Ureter (tissue), 1 donor: Measurements from ENCODE around the gene IKBKG. TPM values are rescaled to one million over a fixed set of nuclear protein-coding genes. Genes with fewer than 3 reads are reported as not detected.
"Not testable (repeated sequence)": the region's sequence is repeated elsewhere in the genome, so short reads cannot be mapped to it uniquely, and the experiment has no call there.

Source experiments
- DNase-seq: peaks from one replicate; pipeline ENCODE4 v3.0.0-alpha.2; 2020; ENCODE audit warnings: low spot score
- total RNA-seq: library from RNA; stranded (reverse); gene quantifications from one replicate; pipeline ENCODE4 v1.2.4, GENCODE V29; 2023
- donor health status: DM: yes; HTN: yes; CAD: no.

Gene IKBKG
- total RNA-seq, 1 donor from 2014 or later, result 28.5 TPM

DNA sequence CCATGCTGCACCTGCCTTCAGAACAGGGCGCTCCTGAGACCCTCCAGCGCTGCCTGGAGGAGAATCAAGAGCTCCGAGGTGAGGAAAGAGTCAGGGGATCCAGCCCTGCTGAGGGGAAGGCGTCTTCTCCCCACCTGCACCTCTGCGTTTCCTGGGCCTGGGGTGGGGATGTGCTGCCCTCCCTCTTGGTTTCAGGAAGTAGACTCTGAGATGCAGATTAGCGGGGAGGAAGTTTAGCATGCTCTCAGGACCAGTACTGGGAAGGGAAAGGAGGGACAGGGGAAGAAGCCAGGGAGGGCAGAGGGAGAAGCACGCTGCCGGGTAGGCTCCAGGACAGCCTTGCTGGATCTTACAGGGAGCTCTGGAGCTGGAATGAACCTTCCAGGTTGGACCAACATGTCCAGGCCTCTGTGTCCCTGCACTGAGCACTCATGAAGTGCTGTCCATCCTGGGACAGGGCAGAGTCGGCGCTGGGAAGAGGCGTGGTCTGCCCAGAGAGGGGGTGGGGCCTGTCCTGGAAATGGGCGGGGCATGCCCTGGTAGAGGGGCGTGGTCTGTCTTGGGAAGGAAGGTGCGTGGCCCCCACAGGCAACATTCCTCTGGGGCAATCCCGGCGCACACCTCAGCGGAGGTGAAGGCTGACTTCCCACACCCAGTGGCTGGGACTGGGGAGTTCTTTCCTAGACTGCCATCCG is 4.8 kb downstream of the IKBKG start:
- DNase-seq, result not testable (repeated sequence)

DNA sequence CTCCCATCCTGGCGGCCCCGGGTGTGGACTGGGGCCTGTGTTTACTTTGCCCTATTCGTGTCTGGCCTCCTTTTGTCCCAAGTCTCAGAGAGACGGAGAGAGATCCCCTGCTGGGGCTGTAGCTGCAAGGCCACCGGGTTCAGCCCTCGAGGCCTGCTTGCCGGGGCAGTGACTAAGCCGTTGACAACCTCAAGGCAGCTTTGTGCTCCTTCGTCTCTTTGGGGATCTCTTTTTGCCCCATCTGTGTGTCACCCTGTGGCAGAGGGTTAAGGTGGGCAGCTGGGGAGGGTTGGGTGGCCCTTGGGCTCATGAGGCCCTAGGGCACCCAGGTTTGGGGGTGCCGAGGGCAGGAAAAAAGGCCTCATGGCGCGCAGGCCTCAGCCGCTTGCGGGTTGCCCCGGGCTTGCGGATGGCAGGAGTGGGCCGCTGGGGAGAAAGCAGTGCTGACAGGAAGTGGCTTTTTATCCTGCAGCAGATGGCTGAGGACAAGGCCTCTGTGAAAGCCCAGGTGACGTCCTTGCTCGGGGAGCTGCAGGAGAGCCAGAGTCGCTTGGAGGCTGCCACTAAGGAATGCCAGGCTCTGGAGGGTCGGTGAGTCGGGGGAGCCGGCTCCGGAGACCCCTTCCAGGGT is 10.8 kb downstream of the IKBKG start:
- not testable (repeated sequence) for DNase-seq

DNA sequence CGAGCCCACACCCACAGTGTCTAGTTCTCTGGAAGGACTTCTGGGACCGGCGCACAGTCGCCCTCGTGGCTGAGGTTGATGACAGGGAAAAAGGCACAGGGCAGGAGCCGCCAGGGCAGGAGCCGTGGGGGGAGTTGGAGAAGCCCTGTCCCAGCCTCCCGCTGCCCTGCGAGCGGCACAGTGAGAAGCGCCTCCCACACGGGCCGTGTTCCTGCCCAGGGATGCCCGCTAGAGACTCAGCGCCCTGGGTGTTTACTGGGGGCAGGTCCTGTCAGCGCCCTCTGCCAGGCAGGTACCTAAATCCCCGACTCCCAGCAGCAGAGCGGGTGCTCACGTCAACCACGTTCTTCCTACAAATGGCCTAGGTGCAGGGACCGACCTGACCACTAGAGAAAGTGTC is 11.5 kb downstream of the IKBKG start:
- DNase-seq, result not testable (repeated sequence)

DNA sequence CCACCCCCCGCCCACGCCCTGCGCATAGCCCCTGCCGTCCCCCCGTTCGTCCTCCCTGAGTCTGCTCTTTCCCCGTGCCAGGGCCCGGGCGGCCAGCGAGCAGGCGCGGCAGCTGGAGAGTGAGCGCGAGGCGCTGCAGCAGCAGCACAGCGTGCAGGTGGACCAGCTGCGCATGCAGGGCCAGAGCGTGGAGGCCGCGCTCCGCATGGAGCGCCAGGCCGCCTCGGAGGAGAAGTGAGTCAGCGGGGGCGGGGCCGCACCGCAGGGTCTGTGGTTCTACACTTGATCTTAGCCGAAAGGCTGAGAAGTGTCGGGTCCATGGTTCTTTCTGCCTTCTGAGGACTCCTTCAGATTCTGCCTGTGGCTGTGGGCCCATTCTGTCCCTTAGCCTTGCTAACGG is 12.9 kb downstream of the IKBKG start:
- DNase-seq, result not testable (repeated sequence)

DNA sequence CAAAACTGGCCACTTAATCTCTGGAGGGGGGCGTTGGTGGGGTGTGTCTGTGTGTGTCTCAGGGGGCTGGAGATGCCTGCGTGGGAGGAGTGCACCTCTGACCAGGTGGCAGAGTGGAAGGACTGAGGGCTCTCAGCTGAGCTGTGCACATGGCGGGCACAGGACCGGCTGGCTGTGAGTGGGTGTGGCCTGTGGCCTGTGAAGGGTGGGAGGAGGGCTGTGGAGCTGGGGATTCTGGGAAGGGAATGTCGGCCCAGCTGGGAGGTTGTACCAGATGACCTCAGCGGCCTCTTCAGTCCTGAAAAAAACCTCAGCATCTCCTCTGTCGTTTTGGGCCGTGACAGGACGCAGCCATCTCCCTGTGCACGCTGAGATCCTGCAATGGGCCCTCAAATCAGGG is 14.9 kb downstream of the IKBKG start:
- not testable (repeated sequence) for DNase-seq

DNA sequence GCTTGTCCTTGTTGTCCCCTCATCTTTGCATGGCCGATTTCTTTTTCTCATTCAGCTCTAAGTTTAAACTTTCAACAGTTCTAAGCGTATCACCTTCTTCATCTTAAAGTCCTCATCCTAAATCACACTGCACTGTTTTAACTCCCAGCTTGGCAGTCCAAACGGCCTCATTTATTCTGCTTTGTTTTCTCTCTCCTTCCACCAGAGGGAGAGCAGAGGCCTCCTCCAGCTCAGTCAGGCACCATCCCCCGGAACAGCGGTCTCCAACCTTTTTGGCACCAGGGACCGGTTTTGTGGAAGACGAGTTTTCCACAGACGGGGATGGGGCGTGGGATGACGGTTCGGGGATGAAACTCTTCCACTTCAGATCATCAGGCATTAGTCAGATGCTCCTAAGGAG is 22.9 kb downstream of the IKBKG start:
- DNase-seq, result not testable (repeated sequence)

DNA sequence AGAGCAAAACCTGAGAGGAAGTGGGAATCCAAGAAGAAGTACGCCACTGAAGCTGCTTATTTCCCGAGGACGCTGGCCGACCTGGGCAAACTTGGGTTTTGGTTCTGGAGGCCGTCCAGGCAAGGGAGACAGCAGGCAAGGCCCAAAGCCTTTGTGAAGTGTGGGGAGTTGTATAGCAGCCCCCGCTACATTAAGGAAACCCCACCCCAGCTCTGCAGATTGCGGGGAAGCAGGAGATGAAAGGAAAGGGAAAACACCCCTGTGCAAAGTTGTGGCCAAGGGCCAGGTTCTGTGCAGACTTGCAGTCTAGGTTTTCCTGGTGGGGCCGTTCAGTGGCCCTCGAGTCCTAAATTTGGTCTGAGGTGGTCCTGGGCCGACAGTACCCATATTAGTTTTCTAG is 25.6 kb downstream of the IKBKG start:
- not testable (repeated sequence) for DNase-seq

DNA sequence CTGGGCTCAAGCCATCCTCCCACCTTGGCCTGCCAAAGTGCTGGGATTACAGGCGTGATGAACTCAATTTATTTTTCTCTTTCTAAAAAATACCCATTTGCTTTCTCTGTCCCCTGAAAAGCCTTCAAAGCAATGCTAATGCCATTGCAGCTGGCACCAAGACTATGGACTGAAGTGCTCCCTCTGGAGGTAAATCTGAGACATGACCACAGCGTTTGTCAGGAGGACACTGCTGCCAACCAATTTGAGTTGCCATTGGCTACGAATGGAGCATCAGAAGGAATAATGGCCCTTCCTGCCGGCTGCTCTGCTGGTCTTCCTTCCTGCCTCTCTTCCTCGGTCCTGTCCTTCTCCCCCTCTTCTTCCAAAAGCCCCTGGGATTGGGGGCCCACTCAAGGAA is 27.7 kb downstream of the IKBKG start:
- not testable (repeated sequence) for DNase-seq

DNA sequence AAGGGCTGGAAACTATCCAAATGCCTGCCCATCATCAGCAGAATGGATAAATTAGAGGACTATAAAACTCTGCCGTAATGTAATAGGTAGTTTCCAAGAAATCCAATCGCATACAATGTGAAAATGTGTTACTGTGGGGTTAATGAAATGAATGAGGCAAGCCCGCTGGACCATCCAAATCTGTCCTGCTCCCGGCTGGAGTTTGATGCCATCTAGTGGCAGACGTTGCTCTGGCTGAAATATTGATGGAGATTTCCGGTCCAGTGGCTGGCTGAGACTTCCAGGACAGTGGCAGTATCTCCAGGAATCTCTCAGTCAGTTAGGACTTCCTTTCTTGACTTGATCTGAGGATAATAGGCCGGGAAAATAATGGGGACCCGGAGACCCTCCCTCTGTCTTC is 35.6 kb downstream of the IKBKG start:
- DNase-seq, result not testable (repeated sequence)

DNA sequence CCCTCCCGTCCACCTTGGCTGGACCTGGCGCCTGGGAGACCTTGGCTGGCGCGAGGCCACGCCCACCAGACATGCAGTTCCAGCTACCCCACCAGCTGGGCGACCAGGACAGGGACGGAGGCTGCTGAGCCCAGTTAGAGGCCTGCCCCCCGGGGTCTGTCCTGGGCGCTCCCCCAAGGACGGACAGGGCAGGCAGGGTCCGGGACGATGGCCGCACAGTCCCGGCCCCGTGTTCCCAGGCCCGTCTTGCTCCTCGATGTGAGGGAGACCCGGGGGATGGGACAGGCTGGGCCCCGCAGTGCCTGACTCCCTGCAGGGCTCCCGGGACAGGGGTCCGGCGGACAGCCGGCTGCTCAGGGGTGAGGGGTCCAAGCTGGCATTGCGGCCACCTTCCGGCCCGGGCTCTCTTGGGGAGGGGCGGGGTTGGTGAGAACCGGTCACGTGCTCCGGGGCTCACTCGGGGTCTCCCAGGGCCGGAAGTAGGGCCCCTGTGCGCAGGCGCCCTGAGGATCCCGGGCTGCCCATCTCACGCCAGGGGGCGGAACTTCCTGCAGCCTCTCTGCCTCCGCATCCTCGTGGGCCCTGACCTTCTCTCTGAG is 37.3 kb downstream of the IKBKG start, which contains the start of gene CTAG1A:
TSS of gene CTAG1A (plus strand) at position 549 of the 599 bp plus-strand sequence. CDS start 74 bp downstream, outside the sequence.
- not testable (repeated sequence) for DNase-seq

DNA sequence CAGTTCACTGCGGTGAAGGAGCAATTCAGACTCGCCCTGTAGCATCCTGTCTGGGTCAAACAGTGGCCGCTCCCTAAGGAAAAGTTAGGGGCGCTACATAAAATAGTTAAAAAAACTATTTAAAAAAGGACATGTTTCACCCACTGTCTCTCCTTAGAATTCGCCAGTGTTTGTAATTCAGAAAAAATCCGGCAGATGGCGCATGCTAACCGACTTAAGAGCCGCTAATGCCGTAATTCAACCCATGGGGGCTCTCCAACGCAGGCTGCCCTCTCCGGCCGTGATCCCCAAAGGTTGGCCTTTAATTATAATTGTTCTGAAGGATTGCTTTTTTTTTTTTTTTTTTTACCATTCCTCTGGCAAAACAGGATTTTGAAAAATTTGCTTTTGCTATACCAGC is 43.0 kb downstream of the IKBKG start:
- DNase-seq, result not testable (repeated sequence)

DNA sequence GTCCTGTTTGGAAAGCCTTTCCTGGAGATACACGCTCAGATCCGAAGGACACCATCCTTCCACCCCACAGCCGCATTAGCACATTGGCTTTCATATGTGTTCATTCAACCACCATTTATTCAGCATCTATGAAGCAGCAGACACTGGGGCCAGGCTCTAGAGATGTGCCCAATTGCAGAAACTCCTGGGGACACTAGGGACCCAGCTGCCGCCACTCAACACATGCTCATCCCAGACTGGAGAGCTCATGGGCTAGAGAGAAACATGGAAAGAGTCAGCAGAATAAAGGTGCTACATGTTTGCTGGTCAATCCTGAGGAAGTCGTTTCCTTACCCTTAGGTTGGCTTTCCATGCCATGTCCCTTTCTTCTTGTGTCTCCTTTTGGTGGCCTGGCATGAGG is 45.1 kb downstream of the IKBKG start:
- no peak for DNase-seq

DNA sequence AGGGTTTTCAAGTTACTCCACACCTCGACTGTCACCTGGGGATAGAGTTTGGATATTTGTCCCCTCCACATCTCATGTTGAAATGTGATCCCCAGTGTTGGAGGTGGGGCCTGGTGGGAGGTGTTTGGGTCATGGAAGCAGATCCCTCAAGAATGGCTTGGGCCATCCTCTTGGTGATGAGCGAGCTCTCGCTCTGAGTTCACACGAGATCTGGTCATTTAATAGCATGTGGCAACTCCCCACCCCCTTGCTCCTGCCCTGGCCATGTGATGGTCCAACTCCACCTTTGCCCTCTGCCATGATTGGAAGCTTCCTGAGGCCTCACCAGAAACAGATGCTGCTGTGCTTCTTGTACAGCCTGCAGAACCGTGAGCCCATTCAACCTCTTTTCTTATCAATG is 45.8 kb downstream of the IKBKG start:
- no peak for DNase-seq

DNA sequence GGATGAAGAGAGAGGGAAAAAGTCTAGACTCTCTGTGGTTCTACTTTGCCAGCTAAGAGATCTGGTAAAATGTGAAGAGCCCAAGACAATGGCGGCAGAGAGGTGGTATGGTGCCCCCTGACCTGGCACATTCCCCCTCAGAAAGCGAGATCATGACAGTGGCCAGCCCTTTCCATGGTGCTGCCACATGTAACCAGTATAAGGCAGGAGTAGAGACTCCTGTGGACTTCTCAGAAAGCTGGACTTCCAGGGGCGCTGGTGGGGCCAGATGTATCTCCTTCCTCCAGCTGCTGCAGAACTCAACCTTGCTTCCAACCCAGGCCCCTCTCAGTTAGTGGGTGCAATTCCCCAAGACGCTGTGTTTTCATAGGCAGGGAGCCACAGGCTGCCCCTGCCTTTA is 47.1 kb downstream of the IKBKG start:
- DNase-seq, result no peak

DNA sequence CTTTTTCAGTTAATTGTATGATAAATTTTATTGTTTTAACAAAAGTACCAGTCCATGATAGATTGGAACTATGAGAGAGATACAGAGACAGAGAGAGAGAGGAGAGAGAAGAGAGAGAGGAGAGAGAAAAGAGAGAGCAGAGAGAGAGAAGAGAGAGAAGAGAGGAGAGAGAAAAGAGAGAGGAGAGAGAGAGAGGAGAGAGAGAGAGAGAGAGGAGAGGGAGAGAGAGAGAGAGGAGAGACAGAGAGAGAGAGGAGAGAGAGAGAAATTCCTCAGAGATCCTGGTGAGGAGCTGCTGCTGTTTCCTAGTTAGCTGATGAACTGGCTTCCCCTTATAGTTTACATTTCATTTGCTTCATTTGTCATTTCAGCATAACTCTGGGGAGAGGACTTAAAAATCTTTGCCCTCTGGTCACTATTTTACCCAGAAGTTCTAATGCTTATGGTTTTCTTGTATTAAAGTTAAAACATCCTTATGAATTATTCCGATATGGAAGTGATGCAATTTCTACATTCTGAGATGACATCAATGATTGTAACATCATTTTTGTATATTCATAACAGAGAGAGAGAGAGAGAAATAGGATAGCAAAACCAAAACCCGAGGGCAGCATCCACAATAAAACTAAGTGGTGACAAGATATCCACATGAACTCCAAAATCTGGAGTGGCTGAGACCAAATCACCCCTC is 48.3 kb downstream of the IKBKG start:
- DNase-seq, result no peak

DNA sequence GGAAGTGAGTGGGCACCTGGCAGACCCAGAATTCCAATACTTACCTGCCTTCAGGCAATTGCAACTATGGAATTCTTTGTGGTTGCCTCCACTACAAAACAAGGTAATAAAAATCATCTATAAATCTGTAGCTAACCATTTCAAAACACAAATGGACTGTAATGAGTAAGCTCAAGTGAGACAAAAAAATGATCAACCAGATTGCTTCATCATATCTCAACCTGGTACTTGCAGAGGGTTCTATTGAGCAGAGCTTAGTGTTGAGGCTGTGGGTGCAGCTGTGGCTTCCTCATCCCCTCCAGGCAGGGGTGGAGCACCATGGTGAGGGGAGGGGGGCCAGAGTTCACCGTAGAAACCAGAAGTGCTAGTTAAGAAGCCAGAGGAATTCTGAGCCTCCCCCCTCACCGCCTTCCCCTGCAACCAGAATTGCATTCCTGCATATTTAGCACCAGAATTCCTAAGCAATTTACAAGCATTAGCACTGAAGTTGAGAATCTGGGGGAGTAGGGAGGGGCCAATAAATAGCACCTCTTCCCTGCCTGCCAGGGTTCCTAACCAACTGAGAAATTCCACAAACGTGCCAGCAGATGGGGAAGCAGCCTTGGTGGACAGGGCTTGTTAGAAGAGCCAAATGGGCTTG is 49.0 kb downstream of the IKBKG start:
- DNase-seq, result no peak

DNA sequence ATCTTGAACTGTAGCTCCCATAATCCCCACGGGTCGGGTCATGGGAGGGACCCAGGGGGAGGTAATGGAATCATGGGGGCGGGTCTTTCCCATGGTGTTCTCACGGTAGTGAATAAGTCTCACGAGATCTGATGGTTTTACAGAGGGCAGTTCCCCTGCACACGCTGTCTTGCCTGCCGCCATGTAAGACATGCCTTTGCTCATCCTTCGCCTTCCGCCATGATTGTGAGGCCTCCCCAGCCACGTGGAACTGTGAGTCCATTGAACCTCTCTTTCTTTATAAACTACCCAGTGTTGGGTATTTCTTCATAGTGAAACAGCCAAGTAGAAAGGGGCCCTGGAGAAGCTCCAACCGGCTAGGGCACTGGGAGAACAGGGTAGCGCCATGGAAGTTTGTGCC is 49.8 kb downstream of the IKBKG start:
- DNase-seq, result no peak

DNA sequence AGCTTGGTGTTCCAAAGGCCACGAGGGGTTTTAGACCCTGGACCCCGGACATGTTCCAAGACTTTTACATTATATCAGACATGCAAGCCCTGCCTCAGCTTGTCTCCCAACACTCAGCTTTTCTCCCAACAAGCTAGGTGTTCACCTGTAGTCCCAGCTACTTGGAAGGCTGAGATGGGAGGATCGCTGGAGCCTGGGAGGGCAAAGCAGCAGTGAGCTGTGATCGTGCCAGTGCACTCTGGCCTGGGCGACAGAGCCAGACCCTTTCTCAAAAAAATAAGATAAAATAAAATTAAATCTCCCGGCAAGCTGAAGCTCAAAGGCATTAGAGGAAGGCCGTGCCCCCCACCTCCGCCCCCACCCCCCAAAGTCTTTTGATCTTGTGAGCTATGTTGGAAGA is 51.2 kb downstream of the IKBKG start:
- DNase-seq, result no peak

DNA sequence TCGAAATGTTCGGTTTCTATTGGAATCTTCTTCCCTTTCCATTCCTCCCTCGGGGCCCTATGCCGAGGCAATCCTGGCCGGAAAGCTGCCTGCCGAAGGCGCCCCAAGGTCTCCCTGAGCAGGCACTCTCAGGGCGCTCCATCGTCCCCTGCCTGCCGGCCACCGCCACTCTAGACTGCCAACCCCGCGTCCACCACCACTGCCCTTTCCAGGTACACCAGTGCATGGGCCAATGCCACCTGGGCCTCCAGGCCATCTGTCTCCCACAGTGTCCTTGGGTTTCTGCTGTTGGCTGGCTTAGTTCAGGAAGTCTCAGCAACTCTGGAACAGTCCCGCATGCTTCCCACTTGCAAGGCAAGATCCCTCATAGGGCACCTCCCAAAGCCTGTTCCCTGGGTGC is 52.1 kb downstream of the IKBKG start:
- DNase-seq, result no peak

DNA sequence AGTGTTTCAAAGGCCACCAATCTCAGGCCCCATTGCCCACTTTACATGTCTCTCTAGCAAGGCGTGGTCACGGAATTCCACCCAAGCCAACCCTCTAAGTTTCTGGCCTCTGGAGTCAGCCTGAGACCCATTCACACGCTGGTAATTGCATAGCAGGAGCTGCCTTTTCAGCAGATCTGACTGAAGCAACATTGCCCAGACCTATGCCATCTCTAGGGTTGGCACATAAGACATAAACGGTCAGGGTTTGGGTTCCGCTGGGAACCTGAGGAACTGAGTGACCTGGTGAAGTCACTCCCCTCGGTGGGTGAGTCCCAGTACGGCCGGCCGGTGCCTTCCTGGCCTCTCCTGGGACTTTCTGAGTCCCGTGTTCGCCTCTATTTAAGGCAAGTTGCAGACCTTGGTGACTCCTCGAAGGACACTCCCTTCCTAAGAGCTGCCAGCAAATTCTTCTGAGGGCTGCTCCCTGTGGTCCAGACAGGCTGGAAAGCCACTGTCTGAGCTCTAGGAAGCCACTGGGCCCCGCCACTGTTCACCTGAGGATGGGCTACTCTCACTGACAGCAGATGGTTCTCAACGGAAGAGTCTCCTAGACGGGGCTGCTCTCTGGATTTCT is 53.4 kb downstream of the IKBKG start:
- DNase-seq, result no peak

DNA sequence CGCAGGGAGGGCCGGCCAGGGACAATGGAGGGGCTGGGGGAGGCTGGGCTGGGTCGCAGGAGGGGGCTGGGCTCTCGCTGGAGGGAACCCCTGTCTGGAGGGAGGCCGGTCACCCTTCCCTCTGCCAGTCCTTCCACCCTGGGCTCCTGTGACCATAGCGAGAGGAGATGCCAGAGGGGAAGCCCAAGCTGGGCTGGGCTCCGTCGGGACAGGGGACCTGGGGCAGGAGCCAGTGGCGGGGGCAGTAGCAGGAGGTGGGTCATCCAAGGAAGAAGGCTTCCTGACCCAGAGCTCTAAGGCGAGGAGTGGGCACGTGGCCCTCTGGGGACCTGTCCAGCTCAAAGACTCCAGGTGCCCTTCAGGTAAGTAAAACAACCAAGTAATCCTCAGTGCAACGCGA is 54.8 kb downstream of the IKBKG start:
- no peak for DNase-seq
